Sigmoid colon (tissue), 7 donors: ENCODE measurements around the gene CFAP20. TPM values are rescaled to one million over a fixed set of nuclear protein-coding genes. Genes with fewer than 3 reads are reported as not detected.

Source experiments
- DNase-seq: peaks from one replicate; pipeline ENCODE4 v3.0.0-alpha.2; 2019
- H3K27ac ChIP-seq, 4 donors: fragments of 200-600 bp; sonication (generic); one replicate each; pipeline ENCODE4 v1.5.1; 2016 to 2019; ENCODE audit warnings: mild to moderate bottlenecking in 1 of 4
- H3K27me3 ChIP-seq, 3 donors: fragments of 200-600 bp; sonication (generic); one replicate each; pipeline ENCODE4 v1.5.1; 2019; ENCODE audit warnings: mild to moderate bottlenecking in 1 of 3
- H3K36me3 ChIP-seq, 4 donors: fragments of 200-600 bp; sonication (generic); one replicate each; pipeline ENCODE4 v1.5.1; 2016 to 2019
- H3K4me1 ChIP-seq, 4 donors: fragments of 200-600 bp; sonication (generic); one replicate each; pipeline ENCODE4 v1.5.1; 2017 to 2019
- H3K4me3 ChIP-seq, 4 donors: fragments of 200-600 bp; sonication (generic); one replicate each; pipeline ENCODE4 v1.5.1; 2017 to 2019; ENCODE audit warnings: mild to moderate bottlenecking in 2 of 4, moderate library complexity in 1 of 4
- H3K9me3 ChIP-seq, 4 donors: fragments of 200-600 bp in 3 of 4; sonication (generic) in 3 of 4; one replicate each; pipeline versions ENCODE4 v1.5.1 to v1.6.1; 2013 to 2019
- CTCF ChIP-seq, 4 experiments: fragments of 450-650 bp in 3 of 4; fragments of 200-600 bp in 1 of 4; IDR thresholded peaks; one replicate each; pipeline ENCODE4 v1.5.1; 2016 to 2019; ENCODE audit warnings: antibody characterized with exemption in 4 of 4, mild to moderate bottlenecking in 3 of 4, moderate library complexity in 2 of 4
- EP300 ChIP-seq, 4 donors: sonication (generic); formaldehyde crosslinking; IDR thresholded peaks; one replicate each; pipeline ENCODE4 v1.6.1; 2017; ENCODE audit warnings: antibody characterized with exemption in 4 of 4
- POLR2A ChIP-seq, 2 donors: fragments of 450-650 bp; IDR thresholded peaks; one replicate each; pipeline ENCODE4 v1.6.1; 2016; ENCODE audit warnings: antibody characterized with exemption in 2 of 2, mild to moderate bottlenecking in 2 of 2, moderate library complexity in 2 of 2
- POLR2AphosphoS5 ChIP-seq, 4 donors: sonication (generic); formaldehyde crosslinking; IDR thresholded peaks; one replicate each; pipeline ENCODE4 v1.6.1; 2017; ENCODE audit warnings: antibody characterized with exemption in 4 of 4
- WGBS, 2 donors: extraction: QIAGEN DNeasy Blood & Tissue Kit; methylation state at CpG; one replicate each; pipeline ENCODE4 v1.1.7; 2013; 5-methylcytosine and 5-hydroxymethylcytosine counted together
- intact Hi-C: fragments of 100-400 bp; cut with DNase I; formaldehyde crosslinking; loops from one replicate; pipeline ENCODE4 v1.15.1; 2023
- polyA plus RNA-seq, 3 donors: library from polyadenylated mRNA; stranded (reverse); fragments of 200-250 nt; gene quantifications; one replicate each; pipeline ENCODE4 v1.2.3, GENCODE V29; 2013
- total RNA-seq, 4 donors: library from RNA; depleted of rRNA; stranded (reverse); fragments of >200 nt; gene quantifications; one replicate each; pipeline ENCODE4 v1.1.0, GENCODE V29; 2016
- donor health status: healthy with polysubstance abuse.
- donor health status: Bipolar disorder and iron deficiency.
- donor health status: healthy.

The CFAP20 gene
- total and polyA plus RNA-seq, 7 donors, result 11.9 to 42.5 (median 28.3) TPM

- peaks cover 0 to 84% (median 63%) of the 10 kb centered on the region in 4 donors for H3K4me1 ChIP-seq
- peak in 1 of 4 donors; percentile 10 for TF ChIP-seq EP300 (IDR thresholded peaks at IDR 0.05)
- TF ChIP-seq POLR2AphosphoS5 (IDR thresholded peaks at IDR 0.05), result peak in 2 of 4 donors; percentile 36 to 44
- no peak for TF ChIP-seq CTCF (IDR thresholded peaks at IDR 0.05)
- no peak for TF ChIP-seq POLR2A (IDR thresholded peaks at IDR 0.05)
- DNase-seq, result no peak
- H3K9me3 ChIP-seq, result no peaks in the 10 kb centered on the region
- H3K27me3 ChIP-seq, result no peaks in the 10 kb centered on the region
- 49 to 67% methylated on average over 5 of the region's 5 CpGs for WGBS, 2 donors
- intact Hi-C loops, result no loop called here
- H3K27ac ChIP-seq, result peak overlapping the region in 3 of 4 donors; percentile 10 to 67 (median 52)
- H3K4me3 ChIP-seq, result no peak overlapping the region
- H3K36me3 ChIP-seq, result peaks cover 13 to 27% (median 15%) of the 10 kb centered on the region in 4 donors
Measured at GRCh38 chr16:58118801-58119508, 10.2 kb downstream of the CFAP20 start.

DNA sequence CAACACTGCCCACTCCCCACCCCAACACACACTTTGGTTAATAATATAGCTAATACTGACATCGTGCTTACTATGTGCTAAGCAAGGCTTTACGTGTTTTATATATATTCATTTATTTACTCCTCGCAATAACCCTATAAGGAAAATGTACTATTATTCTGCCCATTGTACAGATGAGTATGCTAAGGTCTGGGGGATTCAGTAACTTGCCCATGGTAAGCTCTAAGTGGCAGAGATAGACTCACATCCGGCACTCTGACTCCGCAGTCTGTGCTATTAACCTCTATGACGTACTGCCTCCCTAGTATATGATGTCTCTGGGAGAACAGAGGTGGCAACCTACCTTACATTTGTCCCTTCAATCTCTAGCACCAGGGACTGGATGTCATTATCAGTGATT is 12.7 kb downstream of the CFAP20 start:
- H3K9me3 ChIP-seq, result no peaks in the 10 kb centered on the region
- TF ChIP-seq CTCF (IDR thresholded peaks at IDR 0.05) (no peak), POLR2AphosphoS5 (IDR thresholded peaks at IDR 0.05) (no peak), POLR2A (IDR thresholded peaks at IDR 0.05) (no peak), EP300 (IDR thresholded peaks at IDR 0.05) (no peak)
- no peak overlapping the region for H3K4me3 ChIP-seq
- peaks cover 0 to 66% (median 51%) of the 10 kb centered on the region in 4 donors for H3K4me1 ChIP-seq
- intact Hi-C loops, result no loop called here
- no peak for DNase-seq
- H3K27ac ChIP-seq, result peak overlapping the region in 1 of 4 donors; percentile 3
- H3K36me3 ChIP-seq, result peaks cover 14 to 43% (median 26%) of the 10 kb centered on the region in 4 donors
- H3K27me3 ChIP-seq, result no peaks in the 10 kb centered on the region
- 92 to 96% methylated on average over 6 of the region's 6 CpGs for WGBS, 2 donors

- no peak overlapping the region for H3K4me3 ChIP-seq
- intact Hi-C loops, result no loop called here
- H3K9me3 ChIP-seq, result no peaks in the 10 kb centered on the region
- H3K36me3 ChIP-seq, result peaks cover 14 to 43% (median 26%) of the 10 kb centered on the region in 4 donors
- WGBS, 2 donors, result 68 to 80% methylated on average over 6 of the region's 6 CpGs
- H3K4me1 ChIP-seq, result peaks cover 0 to 61% (median 47%) of the 10 kb centered on the region in 4 donors
- no peaks in the 10 kb centered on the region for H3K27me3 ChIP-seq
- peak overlapping the region in 1 of 4 donors; percentile 3 for H3K27ac ChIP-seq
- no peak for DNase-seq
- TF ChIP-seq EP300 (IDR thresholded peaks at IDR 0.05) (no peak), POLR2A (IDR thresholded peaks at IDR 0.05) (no peak), CTCF (IDR thresholded peaks at IDR 0.05) (no peak), POLR2AphosphoS5 (IDR thresholded peaks at IDR 0.05) (no peak)
Measured at GRCh38 chr16:58116081-58116480, 13.1 kb downstream of the CFAP20 start.

- no peak for DNase-seq
- intact Hi-C loops, result no loop called here
- 85 to 88% methylated on average over 23 of the region's 23 CpGs for WGBS, 2 donors
- H3K9me3 ChIP-seq, result no peaks in the 10 kb centered on the region
- peaks cover 0 to 52% (median 37%) of the 10 kb centered on the region in 4 donors for H3K4me1 ChIP-seq
- H3K27ac ChIP-seq, result peak overlapping the region in 1 of 4 donors; percentile 1
- no peak for TF ChIP-seq POLR2AphosphoS5 (IDR thresholded peaks at IDR 0.05)
- no peak for TF ChIP-seq CTCF (IDR thresholded peaks at IDR 0.05)
- no peak for TF ChIP-seq POLR2A (IDR thresholded peaks at IDR 0.05)
- TF ChIP-seq EP300 (IDR thresholded peaks at IDR 0.05), result no peak
- peaks cover 14 to 43% (median 26%) of the 10 kb centered on the region in 4 donors for H3K36me3 ChIP-seq
- no peaks in the 10 kb centered on the region for H3K27me3 ChIP-seq
- no peak overlapping the region for H3K4me3 ChIP-seq
Measured at GRCh38 chr16:58114827-58115825, 14.1 kb downstream of the CFAP20 start.
